Measurements from ENCODE around the gene ICE2. TPM values are rescaled to one million over a fixed set of nuclear protein-coding genes. Genes with fewer than 3 reads are reported as not detected.

ICE2 gene
- total and polyA plus RNA-seq, 4 donors: 5.7 to 26.6 (median 16.8) TPM

GRCh38 chr15:60444289-60444912 lies 34.5 kb downstream of the ICE2 start:
- H3K9me3 ChIP-seq (ENCODE audit: control insufficient read depth in 4 of 4, low read length in 3 of 4): no peaks in the 10 kb centered on the region
- H3K27ac ChIP-seq (ENCODE audit: low read depth in 1 of 2, low read length in 2 of 2): no peak overlapping the region
- 91% methylated on average over 6 of the region's 6 CpGs for WGBS
- H3K27me3 ChIP-seq (ENCODE audit: control insufficient read depth in 4 of 4, insufficient read depth in 4 of 4, low read length in 3 of 4): no peaks in the 10 kb centered on the region
- DNase-seq (ENCODE audit: low spot score): no peak
- peak; percentile 72 to 75 for TF ChIP-seq RAD21 (IDR thresholded peaks at IDR 0.05)
- no peak for TF ChIP-seq ATF3 (IDR thresholded peaks at IDR 0.05)
- TF ChIP-seq FOXA2 (IDR thresholded peaks at IDR 0.05): no peak
- no peak for TF ChIP-seq ZBTB33 (IDR thresholded peaks at IDR 0.05)
- TF ChIP-seq HNF4G (IDR thresholded peaks at IDR 0.05): no peak
- peak; percentile 50 for TF ChIP-seq CTCF (IDR thresholded peaks at IDR 0.05; ENCODE audit: low read depth, low read length, missing input control)
- TF ChIP-seq JUND (IDR thresholded peaks at IDR 0.05): no peak
- no peak for TF ChIP-seq EGR1 (IDR thresholded peaks at IDR 0.05; ENCODE audit: low read depth in 2 of 2)
- no peak for TF ChIP-seq FOXA1 (IDR thresholded peaks at IDR 0.05)
- TF ChIP-seq YY1 (IDR thresholded peaks at IDR 0.05): no peak
- TF ChIP-seq NR2F2 (IDR thresholded peaks at IDR 0.05): no peak
- TF ChIP-seq RXRA (IDR thresholded peaks at IDR 0.05): no peak
- no peak for TF ChIP-seq GABPA (IDR thresholded peaks at IDR 0.05 in 1 of 2, conservative IDR thresholded peaks at IDR 0.05 in 1 of 2)
- peaks cover 0 to 22% (median 13%) of the 10 kb centered on the region in 4 donors for H3K4me1 ChIP-seq (ENCODE audit: control insufficient read depth in 4 of 4, insufficient read depth in 4 of 4, low read length in 3 of 4)
- no peak overlapping the region for H3K4me3 ChIP-seq (ENCODE audit: low read depth in 1 of 3, low read length in 3 of 3)
- H3K9ac ChIP-seq (ENCODE audit: low read depth in 1 of 2, low read length in 2 of 2): no peak overlapping the region
- peaks cover 0 to 6% (median 2%) of the 10 kb centered on the region in 4 donors for H3K36me3 ChIP-seq (ENCODE audit: control insufficient read depth in 4 of 4, insufficient read depth in 3 of 4, low read depth in 1 of 4, low read length in 3 of 4)

GRCh38 chr15:60442763-60443162 lies 36.2 kb downstream of the ICE2 start:
- Histone ChIP-seq H3K9ac (ENCODE audit: low read depth in 1 of 2, low read length in 2 of 2) (no peak overlapping the region), H3K36me3 (ENCODE audit: control insufficient read depth in 4 of 4, insufficient read depth in 3 of 4, low read depth in 1 of 4, low read length in 3 of 4) (peaks cover 0 to 4% (median 4%) of the 10 kb centered on the region in 4 donors), H3K4me3 (ENCODE audit: low read depth in 1 of 3, low read length in 3 of 3) (no peak overlapping the region), H3K9me3 (ENCODE audit: control insufficient read depth in 4 of 4, low read length in 3 of 4) (no peaks in the 10 kb centered on the region), H3K27me3 (ENCODE audit: control insufficient read depth in 4 of 4, insufficient read depth in 4 of 4, low read length in 3 of 4) (no peaks in the 10 kb centered on the region), H3K4me1 (ENCODE audit: control insufficient read depth in 4 of 4, insufficient read depth in 4 of 4, low read length in 3 of 4) (peaks cover 0 to 6% (median 1%) of the 10 kb centered on the region in 4 donors), H3K27ac (ENCODE audit: low read depth in 1 of 2, low read length in 2 of 2) (no peak overlapping the region)
- DNase-seq (ENCODE audit: low spot score): no peak
- TF ChIP-seq HNF4G (IDR thresholded peaks at IDR 0.05) (no peak), GABPA (IDR thresholded peaks at IDR 0.05 in 1 of 2, conservative IDR thresholded peaks at IDR 0.05 in 1 of 2) (no peak), SP1 (IDR thresholded peaks at IDR 0.05) (no peak), TAF1 (conservative IDR thresholded peaks at IDR 0.05) (no peak), ZBTB33 (IDR thresholded peaks at IDR 0.05) (no peak), FOXA2 (IDR thresholded peaks at IDR 0.05) (no peak), RAD21 (IDR thresholded peaks at IDR 0.05) (no peak), ATF3 (IDR thresholded peaks at IDR 0.05) (no peak), EGR1 (IDR thresholded peaks at IDR 0.05; ENCODE audit: low read depth in 2 of 2) (no peak)
- WGBS: 95% methylated on average over 3 of the region's 3 CpGs

All from liver (tissue), 9 donors.